Lung (tissue), 16 donors: ENCODE data around the gene CRYGA. TPM values are rescaled to one million over a fixed set of nuclear protein-coding genes. Genes with fewer than 3 reads are reported as not detected.

ENCODE experiments used
- ATAC-seq: fragments of 200-7000 bp; cut with Tn5 transposase; one replicate; pipeline ENCODE4 v1.9.1; 2020; ENCODE audit warnings: moderate number of reproducible peaks; ENCODE audit not compliant: insufficient read depth, low FRiP score
- DNase-seq, 3 donors: peaks; one replicate each; pipeline ENCODE4 v3.0.0-alpha.2; 2013 to 2017
- H3K27ac ChIP-seq, 2 donors: one replicate each; pipeline ENCODE4 v1.5.1; 2013; ENCODE audit warnings: mild to moderate bottlenecking in 2 of 2, moderate library complexity in 2 of 2, control low read depth in 1 of 2, inconsistent platforms in 1 of 2, low read depth in 1 of 2, low read length in 1 of 2
- H3K27me3 ChIP-seq, 3 donors: one replicate each; pipeline ENCODE4 v1.5.1; 2013; ENCODE audit warnings: low read length in 2 of 3; ENCODE audit not compliant: control insufficient read depth in 3 of 3, insufficient read depth in 3 of 3
- H3K36me3 ChIP-seq, 4 donors: one replicate each; pipeline ENCODE4 v1.5.1; 2013; ENCODE audit warnings: low read length in 4 of 4, mild to moderate bottlenecking in 1 of 4, moderate library complexity in 1 of 4; ENCODE audit not compliant: control insufficient read depth in 4 of 4, insufficient read depth in 4 of 4
- H3K4me1 ChIP-seq, 5 donors: one replicate each; pipeline ENCODE4 v1.5.1; 2013; ENCODE audit warnings: low read length in 5 of 5, mild to moderate bottlenecking in 2 of 5, moderate library complexity in 1 of 5; ENCODE audit not compliant: control insufficient read depth in 5 of 5, insufficient read depth in 5 of 5
- H3K4me3 ChIP-seq: one replicate; pipeline ENCODE4 v1.5.1; 2013; ENCODE audit warnings: mild to moderate bottlenecking, control low read depth, moderate library complexity
- H3K9ac ChIP-seq, 2 donors: one replicate each; pipeline ENCODE4 v1.5.1; 2013; ENCODE audit warnings: low read length in 2 of 2, control low read depth in 1 of 2; ENCODE audit not compliant: insufficient read depth in 1 of 2
- H3K9me3 ChIP-seq, 4 donors: one replicate each; pipeline ENCODE4 v1.5.1; 2013; ENCODE audit warnings: low read length in 3 of 4, mild to moderate bottlenecking in 1 of 4, moderate library complexity in 1 of 4; ENCODE audit not compliant: control insufficient read depth in 4 of 4, insufficient read depth in 3 of 4
- CTCF ChIP-seq: IDR thresholded peaks from 2 replicates; pipeline ENCODE4 v1.5.1; 2012; ENCODE audit warnings: mild to moderate bottlenecking; ENCODE audit errors: control extremely low read depth, extremely low read depth
- WGBS, 2 donors: extraction: QIAGEN DNeasy Blood & Tissue Kit; methylation state at CpG; one replicate each; pipeline ENCODE4 v1.1.7; 2013; 5-methylcytosine and 5-hydroxymethylcytosine counted together
- long read RNA-seq, 5 donors: transcript quantifications; one replicate each; lab custom pipeline, GENCODE V29; 2026
- polyA plus RNA-seq, 2 donors: library from polyadenylated mRNA; stranded (reverse); fragments of 200-250 nt; gene quantifications; one replicate each; pipeline ENCODE4 v1.2.1, GENCODE V29; 2013
- total RNA-seq, 2 donors: library from RNA; depleted of rRNA in 1 of 2; stranded (reverse); fragments of >200 nt in 1 of 2; gene quantifications; one replicate each; pipeline ENCODE4 v1.2.1, GENCODE V29; 2014 to 2021
- donor health status: control.
- donor health status: control.
- donor health status: Bipolar disorder and iron deficiency.
- donor health status: healthy.
- donor health status: DM: yes; HTN: yes; CAD: no.

The CRYGA gene
- not detected for total RNA-seq
- not detected for polyA plus RNA-seq
- long read RNA-seq, donor 1 = 0 reads
- long read RNA-seq, donor 2 = 0 reads
- long read RNA-seq, donor 3 = 0 reads
- long read RNA-seq, donor 4 = 0 reads
- long read RNA-seq, donor 5 = 0 reads

DNA sequence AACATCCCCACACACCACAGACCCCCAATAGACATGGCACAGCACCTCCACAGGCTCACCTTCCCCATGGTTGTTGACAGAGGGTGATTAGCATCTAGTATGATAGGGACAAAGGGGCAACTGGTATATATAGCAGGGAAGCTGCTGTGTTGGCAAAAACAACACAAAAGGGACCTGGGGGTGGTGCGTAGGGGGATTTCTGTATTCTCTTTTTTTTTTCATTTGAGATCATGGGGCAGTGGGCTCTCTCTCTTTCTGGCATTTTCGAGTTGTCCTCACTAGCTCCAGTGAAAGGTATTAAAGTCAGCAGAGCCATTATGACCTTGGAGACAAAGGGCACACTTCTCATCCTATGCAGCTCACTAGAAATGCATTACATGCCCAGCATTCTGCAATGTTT lies at the start of gene CRYGA:
Gene CRYGA, minus strand, starts transcription at position 101 of the 400 bp plus-strand sequence. Its CDS starts 33 bp downstream, at position 68.
- Histone ChIP-seq H3K27me3 (no peaks in the 10 kb centered on the region), H3K9me3 (no peaks in the 10 kb centered on the region), H3K4me3 (no peak within 1 kb of the TSS), H3K4me1 (no peaks in the 10 kb centered on the region), H3K27ac (no peak within 1 kb of the TSS), H3K9ac (no peak within 1 kb of the TSS), H3K36me3 (no peaks in the 10 kb centered on the region)
- WGBS, 2 donors = 81 to 90% methylated on average over 2 of the region's 2 CpGs
- ATAC-seq (no peak), DNase-seq (no peak)
- no peak for TF ChIP-seq CTCF

DNA sequence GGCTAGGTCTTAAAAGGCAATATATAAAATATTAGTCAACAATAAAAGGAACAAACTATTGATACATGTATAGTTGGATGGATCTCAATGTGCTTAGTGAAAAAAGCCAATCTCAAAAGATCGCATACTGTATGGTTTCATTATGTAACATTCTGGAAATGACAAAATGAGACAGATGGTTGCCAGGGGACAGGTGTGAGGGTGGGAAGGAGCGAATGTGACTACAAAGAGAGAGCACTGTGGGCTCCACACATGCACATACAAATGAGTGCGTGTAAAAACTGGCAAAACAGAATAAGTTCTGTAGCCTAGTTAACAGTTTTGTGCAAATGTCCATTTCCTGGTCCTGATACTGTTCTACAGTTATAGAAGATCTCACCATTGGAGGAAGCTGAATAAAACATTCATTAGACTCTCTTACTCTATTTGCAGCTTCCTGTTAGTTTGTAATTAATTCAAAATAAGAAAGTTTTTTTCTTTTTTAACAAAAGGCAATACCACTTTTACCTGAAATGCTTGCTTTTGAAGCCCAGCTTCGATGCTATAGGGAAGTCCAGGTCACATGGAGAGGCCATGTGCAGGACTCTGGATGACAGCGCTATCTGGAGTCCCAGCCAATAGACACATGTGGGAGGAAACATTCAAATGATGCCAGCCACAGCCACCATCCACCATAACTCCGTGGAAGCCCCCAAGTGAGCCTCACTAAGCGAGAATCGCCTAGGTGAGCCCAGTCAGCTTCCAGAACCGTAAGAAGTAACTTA lies 47.5 kb upstream of the CRYGA start:
- no peaks in the 10 kb centered on the region for H3K27me3 ChIP-seq
- peaks cover 0 to 3% (median 0%) of the 10 kb centered on the region in 5 donors for H3K4me1 ChIP-seq
- H3K36me3 ChIP-seq = no peaks in the 10 kb centered on the region
- no peak for DNase-seq
- H3K9me3 ChIP-seq = no peaks in the 10 kb centered on the region
- H3K4me3 ChIP-seq = no peak overlapping the region
- no peak overlapping the region for H3K27ac ChIP-seq
- TF ChIP-seq CTCF = no peak
- no peak for ATAC-seq
- no peak overlapping the region for H3K9ac ChIP-seq
- WGBS, 2 donors = 90 to 92% methylated on average over 9 of the region's 9 CpGs

GRCh38 chr2:208208335-208209085 lies 45.1 kb upstream of the CRYGA start:
- no peak overlapping the region for H3K27ac ChIP-seq
- no peak for DNase-seq
- 90 to 93% methylated on average over 9 of the region's 9 CpGs for WGBS, 2 donors
- H3K9me3 ChIP-seq = no peaks in the 10 kb centered on the region
- H3K4me1 ChIP-seq = peaks cover 0 to 3% (median 0%) of the 10 kb centered on the region in 5 donors
- no peak for ATAC-seq
- H3K27me3 ChIP-seq = no peaks in the 10 kb centered on the region
- TF ChIP-seq CTCF = no peak
- no peak overlapping the region for H3K4me3 ChIP-seq
- H3K36me3 ChIP-seq = no peaks in the 10 kb centered on the region
- no peak overlapping the region for H3K9ac ChIP-seq
